Measurements from ENCODE around the gene ASXL1. TPM values are rescaled to one million over a fixed set of nuclear protein-coding genes. Genes with fewer than 3 reads are reported as not detected.
A peak's percentile ranks its signal among the peaks of the same experiment; 100 is the strongest.

The ASXL1 gene
- total and polyA plus RNA-seq, 9 of the 15 experiments (the other 6 are each of a cell fraction or from before 2014, with no cell fraction given), result 6.5 to 65.3 (median 32.3) TPM

- TF ChIP-seq FOXK1 (CRISPR knock-in tag; IDR thresholded peaks at IDR 0.05; ENCODE audit: borderline replicate concordance), result no peak
- peak; percentile 28 for TF ChIP-seq PML (IDR thresholded peaks at IDR 0.05; ENCODE audit: low read length)
- no peak for TF ChIP-seq CBFB (CRISPR knock-in tag; IDR thresholded peaks at IDR 0.05)
- TF ChIP-seq PTBP1 (IDR thresholded peaks at IDR 0.05; ENCODE audit: low read depth, low read length), result no peak
- TF ChIP-seq SIX5 (IDR thresholded peaks at IDR 0.05; ENCODE audit: borderline replicate concordance in 1 of 2, insufficient read depth in 1 of 2, low read depth in 1 of 2, low read length in 2 of 2), result peak; percentile 83 to 85
- TF ChIP-seq ZNF699 (CRISPR knock-in tag; IDR thresholded peaks at IDR 0.05; ENCODE audit: insufficient replicate concordance), result no peak
- no peak for TF ChIP-seq OTX1 (CRISPR knock-in tag; IDR thresholded peaks at IDR 0.05)
- no peak for TF ChIP-seq MYNN (IDR thresholded peaks at IDR 0.05)
- TF ChIP-seq MYNN (CRISPR knock-in tag; IDR thresholded peaks at IDR 0.05), result no peak
- TF ChIP-seq SIRT6 (IDR thresholded peaks at IDR 0.05; ENCODE audit: low read depth, low read length), result no peak
- TF ChIP-seq ZNF551 (CRISPR knock-in tag; IDR thresholded peaks at IDR 0.05), result no peak
- TF ChIP-seq ATF3 (IDR thresholded peaks at IDR 0.05), result no peak
- TF ChIP-seq ATF3 (CRISPR knock-in tag; conservative IDR thresholded peaks at IDR 0.05), result no peak
- peak; percentile 92 for TF ChIP-seq RBFOX2 (IDR thresholded peaks at IDR 0.05; ENCODE audit: low read depth, low read length)
- TF ChIP-seq KDM4B (IDR thresholded peaks at IDR 0.05; ENCODE audit: borderline replicate concordance in 2 of 2, low read depth in 1 of 2), result peak in 1 of 2 experiments; percentile 94; a peak in 2 of 4 replicates
- no peak for TF ChIP-seq LARP7 (IDR thresholded peaks at IDR 0.05)
- TF ChIP-seq PPARD (CRISPR knock-in tag; IDR thresholded peaks at IDR 0.05), result no peak
- TF ChIP-seq CAMTA2 (CRISPR knock-in tag; conservative IDR thresholded peaks at IDR 0.05), result no peak
- TF ChIP-seq FOXA3 (CRISPR knock-in tag; conservative IDR thresholded peaks at IDR 0.05 in 1 of 2, IDR thresholded peaks at IDR 0.05 in 1 of 2), result no peak
- no peak for TF ChIP-seq ZNF830 (CRISPR knock-in tag; IDR thresholded peaks at IDR 0.05)
- TF ChIP-seq GATA2 (CRISPR knock-in tag; IDR thresholded peaks at IDR 0.05), result no peak
- TF ChIP-seq CBX3 (IDR thresholded peaks at IDR 0.05; ENCODE audit: borderline replicate concordance in 1 of 2, low read length in 2 of 2), result no peak
- TF ChIP-seq TGIF2 (CRISPR knock-in tag; IDR thresholded peaks at IDR 0.05), result no peak
- TF ChIP-seq DACH1 (IDR thresholded peaks at IDR 0.05; ENCODE audit: partially characterized antibody), result no peak
- TF ChIP-seq ZKSCAN1 (IDR thresholded peaks at IDR 0.05; ENCODE audit: low read depth, low read length), result 0 out of 2 replicates have a peak, but pooled peaks have one; percentile 20
- TF ChIP-seq ZNF655 (CRISPR knock-in tag; IDR thresholded peaks at IDR 0.05), result no peak
- peak; percentile 94 for TF ChIP-seq ZNF143 (CRISPR knock-in tag; IDR thresholded peaks at IDR 0.05)
- TF ChIP-seq POLR2AphosphoS2 (IDR thresholded peaks at IDR 0.05; ENCODE audit: low read length), result no peak
Measured at GRCh38 chr20:32357869-32358631, at the start of gene ASXL1 (continued).
